ENCODE results near the gene ACSL3. TPM values are rescaled to one million over a fixed set of nuclear protein-coding genes. Genes with fewer than 3 reads are reported as not detected.

ACSL3 gene
- total RNA-seq, 1 experiment from 2014 or later = 85.2 TPM

DNA sequence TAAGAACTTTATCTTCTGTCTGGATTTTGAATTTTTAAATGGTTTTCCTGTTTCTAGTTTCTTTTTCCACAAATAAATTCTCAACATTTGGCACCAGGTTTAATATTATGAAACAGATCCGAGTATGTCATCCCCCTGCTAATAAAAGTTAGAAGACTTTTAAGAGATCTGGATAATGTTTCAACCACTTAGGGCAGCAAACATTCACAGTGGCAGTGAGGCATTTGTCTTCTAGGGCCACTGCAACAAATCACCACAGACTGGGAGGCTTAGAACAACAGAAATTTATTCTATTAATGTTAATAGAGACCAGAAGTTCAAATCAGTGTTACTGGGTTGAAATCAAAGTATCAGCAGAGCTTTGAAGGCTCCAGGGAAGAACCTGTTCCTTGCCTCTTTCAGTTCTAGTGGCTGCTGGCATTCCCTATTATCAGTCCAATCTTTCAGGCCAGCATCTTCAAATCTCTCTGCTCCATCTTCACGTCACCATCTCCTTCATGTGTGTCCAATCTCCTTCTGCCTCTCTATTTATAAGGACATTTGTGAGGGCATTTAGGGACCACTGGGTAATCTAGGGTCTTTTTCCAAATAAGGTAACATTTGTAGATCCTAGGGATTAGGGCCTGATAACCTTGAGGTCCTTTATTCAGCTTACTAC is 23.4 kb downstream of the ACSL3 start:
- no peak for DNase-seq (ENCODE audit: low read depth, low spot score)
- ATAC-seq = no peak
- no TSS peak for BruUV-seq (replicated peaks)
- ChIA-PET POLR2A (no interaction called here), CTCF (no interaction called here)
- Histone ChIP-seq H3K4me1 (ENCODE audit: control insufficient read depth, insufficient read depth, low read length) (peaks cover 18% of the 10 kb centered on the region), H3K27me3 (ENCODE audit: control insufficient read depth, insufficient read depth, low read length) (no peaks in the 10 kb centered on the region), H3K27ac (ENCODE audit: low read length) (no peak overlapping the region), H3K9me3 (ENCODE audit: control insufficient read depth, insufficient read depth, low read depth, low read length) (no peaks in the 10 kb centered on the region), H3K36me3 (ENCODE audit: control insufficient read depth, insufficient read depth, low read length) (no peaks in the 10 kb centered on the region), H3K4me3 (ENCODE audit: low read depth in 2 of 2, low read length in 2 of 2) (no peak overlapping the region)
- intact Hi-C loops (cut with micrococcal nuclease; ENCODE audit: unreplicated experiment) = no loop called here
- TF ChIP-seq SIN3A (IDR thresholded peaks at IDR 0.05; ENCODE audit: borderline replicate concordance, insufficient read depth, low read depth, low read length) (no peak), TCF7L2 (IDR thresholded peaks at IDR 0.05; ENCODE audit: low read depth, low read length) (no peak), POLR2AphosphoS5 (IDR thresholded peaks at IDR 0.05; ENCODE audit: low read depth, low read length) (no peak)
- TF ChIP-seq, protein P1, sequence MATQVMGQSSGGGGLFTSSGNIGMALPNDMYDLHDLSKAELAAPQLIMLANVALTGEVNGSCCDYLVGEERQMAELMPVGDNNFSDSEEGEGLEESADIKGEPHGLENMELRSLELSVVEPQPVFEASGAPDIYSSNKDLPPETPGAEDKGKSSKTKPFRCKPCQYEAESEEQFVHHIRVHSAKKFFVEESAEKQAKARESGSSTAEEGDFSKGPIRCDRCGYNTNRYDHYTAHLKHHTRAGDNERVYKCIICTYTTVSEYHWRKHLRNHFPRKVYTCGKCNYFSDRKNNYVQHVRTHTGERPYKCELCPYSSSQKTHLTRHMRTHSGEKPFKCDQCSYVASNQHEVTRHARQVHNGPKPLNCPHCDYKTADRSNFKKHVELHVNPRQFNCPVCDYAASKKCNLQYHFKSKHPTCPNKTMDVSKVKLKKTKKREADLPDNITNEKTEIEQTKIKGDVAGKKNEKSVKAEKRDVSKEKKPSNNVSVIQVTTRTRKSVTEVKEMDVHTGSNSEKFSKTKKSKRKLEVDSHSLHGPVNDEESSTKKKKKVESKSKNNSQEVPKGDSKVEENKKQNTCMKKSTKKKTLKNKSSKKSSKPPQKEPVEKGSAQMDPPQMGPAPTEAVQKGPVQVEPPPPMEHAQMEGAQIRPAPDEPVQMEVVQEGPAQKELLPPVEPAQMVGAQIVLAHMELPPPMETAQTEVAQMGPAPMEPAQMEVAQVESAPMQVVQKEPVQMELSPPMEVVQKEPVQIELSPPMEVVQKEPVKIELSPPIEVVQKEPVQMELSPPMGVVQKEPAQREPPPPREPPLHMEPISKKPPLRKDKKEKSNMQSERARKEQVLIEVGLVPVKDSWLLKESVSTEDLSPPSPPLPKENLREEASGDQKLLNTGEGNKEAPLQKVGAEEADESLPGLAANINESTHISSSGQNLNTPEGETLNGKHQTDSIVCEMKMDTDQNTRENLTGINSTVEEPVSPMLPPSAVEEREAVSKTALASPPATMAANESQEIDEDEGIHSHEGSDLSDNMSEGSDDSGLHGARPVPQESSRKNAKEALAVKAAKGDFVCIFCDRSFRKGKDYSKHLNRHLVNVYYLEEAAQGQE (IDR thresholded peaks at IDR 0.05; ENCODE audit: insufficient read depth in 1 of 2, low read depth in 2 of 2, low read length in 1 of 2) = no peak
- TF ChIP-seq, protein P2, sequence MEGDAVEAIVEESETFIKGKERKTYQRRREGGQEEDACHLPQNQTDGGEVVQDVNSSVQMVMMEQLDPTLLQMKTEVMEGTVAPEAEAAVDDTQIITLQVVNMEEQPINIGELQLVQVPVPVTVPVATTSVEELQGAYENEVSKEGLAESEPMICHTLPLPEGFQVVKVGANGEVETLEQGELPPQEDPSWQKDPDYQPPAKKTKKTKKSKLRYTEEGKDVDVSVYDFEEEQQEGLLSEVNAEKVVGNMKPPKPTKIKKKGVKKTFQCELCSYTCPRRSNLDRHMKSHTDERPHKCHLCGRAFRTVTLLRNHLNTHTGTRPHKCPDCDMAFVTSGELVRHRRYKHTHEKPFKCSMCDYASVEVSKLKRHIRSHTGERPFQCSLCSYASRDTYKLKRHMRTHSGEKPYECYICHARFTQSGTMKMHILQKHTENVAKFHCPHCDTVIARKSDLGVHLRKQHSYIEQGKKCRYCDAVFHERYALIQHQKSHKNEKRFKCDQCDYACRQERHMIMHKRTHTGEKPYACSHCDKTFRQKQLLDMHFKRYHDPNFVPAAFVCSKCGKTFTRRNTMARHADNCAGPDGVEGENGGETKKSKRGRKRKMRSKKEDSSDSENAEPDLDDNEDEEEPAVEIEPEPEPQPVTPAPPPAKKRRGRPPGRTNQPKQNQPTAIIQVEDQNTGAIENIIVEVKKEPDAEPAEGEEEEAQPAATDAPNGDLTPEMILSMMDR (IDR thresholded peaks at IDR 0.05) = no peak
- in situ Hi-C loops (cut with HindIII; ENCODE audit: low pct_unique_long_range_greater_than_20kb, low sequenced_read_pairs) = no loop called here

DNA sequence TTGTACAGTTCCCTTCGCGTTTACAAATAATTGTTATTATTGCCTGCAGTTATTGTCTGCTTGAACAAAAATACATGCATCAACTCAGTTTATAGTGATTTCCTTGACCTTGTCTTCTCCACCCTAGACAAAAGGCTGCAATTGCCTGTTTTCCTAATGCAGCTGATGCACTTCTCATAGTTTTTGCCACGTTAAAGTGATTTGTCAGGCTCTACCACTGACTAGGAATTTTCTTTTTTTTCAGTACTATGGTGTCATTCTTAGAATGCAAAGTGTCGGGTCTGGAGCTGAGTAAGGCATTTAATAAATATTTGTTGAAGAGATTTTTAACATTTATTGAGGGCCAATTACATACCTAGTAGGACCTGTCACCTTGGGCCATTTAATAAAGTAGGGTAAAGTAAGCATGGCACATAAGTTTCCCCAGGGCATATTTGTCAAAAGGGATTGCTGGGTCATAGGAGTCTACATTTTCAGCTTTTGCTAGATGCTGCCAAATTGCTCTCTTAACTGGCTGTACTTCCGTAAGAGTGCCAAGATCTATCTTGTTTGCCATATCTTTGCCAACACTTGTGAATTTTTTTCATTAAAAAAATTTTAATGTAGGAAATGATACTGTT is 24.1 kb downstream of the ACSL3 start:
- no TSS peak for BruUV-seq (replicated peaks)
- ChIA-PET POLR2A (no interaction called here), CTCF (no interaction called here)
- TF ChIP-seq POLR2AphosphoS5 (IDR thresholded peaks at IDR 0.05; ENCODE audit: low read depth, low read length) = no peak
- TF ChIP-seq, protein P1 (IDR thresholded peaks at IDR 0.05; ENCODE audit: insufficient read depth in 1 of 2, low read depth in 2 of 2, low read length in 1 of 2) = no peak
- TF ChIP-seq, protein P2 (IDR thresholded peaks at IDR 0.05) = no peak
- TF ChIP-seq SIN3A (IDR thresholded peaks at IDR 0.05; ENCODE audit: borderline replicate concordance, insufficient read depth, low read depth, low read length) = no peak
- TF ChIP-seq TCF7L2 (IDR thresholded peaks at IDR 0.05; ENCODE audit: low read depth, low read length) = no peak
- intact Hi-C loops (cut with micrococcal nuclease; ENCODE audit: unreplicated experiment) (no loop called here), in situ Hi-C loops (cut with HindIII; ENCODE audit: low pct_unique_long_range_greater_than_20kb, low sequenced_read_pairs) (no loop called here)
- no peaks in the 10 kb centered on the region for H3K27me3 ChIP-seq (ENCODE audit: control insufficient read depth, insufficient read depth, low read length)
- ATAC-seq (no peak), DNase-seq (ENCODE audit: low read depth, low spot score) (no peak)
- no peak overlapping the region for H3K4me3 ChIP-seq (ENCODE audit: low read depth in 2 of 2, low read length in 2 of 2)
- no peaks in the 10 kb centered on the region for H3K36me3 ChIP-seq (ENCODE audit: control insufficient read depth, insufficient read depth, low read length)
- peaks cover 18% of the 10 kb centered on the region for H3K4me1 ChIP-seq (ENCODE audit: control insufficient read depth, insufficient read depth, low read length)
- no peaks in the 10 kb centered on the region for H3K9me3 ChIP-seq (ENCODE audit: control insufficient read depth, insufficient read depth, low read depth, low read length)
- H3K27ac ChIP-seq (ENCODE audit: low read length) = no peak overlapping the region

Data from Panc1 (cell line).